ENCODE data around the gene TBC1D19.
"Not testable (repeated sequence)": the region's sequence is repeated elsewhere in the genome, so short reads cannot be mapped to it uniquely, and the experiment has no call there.

TBC1D19 gene

DNA sequence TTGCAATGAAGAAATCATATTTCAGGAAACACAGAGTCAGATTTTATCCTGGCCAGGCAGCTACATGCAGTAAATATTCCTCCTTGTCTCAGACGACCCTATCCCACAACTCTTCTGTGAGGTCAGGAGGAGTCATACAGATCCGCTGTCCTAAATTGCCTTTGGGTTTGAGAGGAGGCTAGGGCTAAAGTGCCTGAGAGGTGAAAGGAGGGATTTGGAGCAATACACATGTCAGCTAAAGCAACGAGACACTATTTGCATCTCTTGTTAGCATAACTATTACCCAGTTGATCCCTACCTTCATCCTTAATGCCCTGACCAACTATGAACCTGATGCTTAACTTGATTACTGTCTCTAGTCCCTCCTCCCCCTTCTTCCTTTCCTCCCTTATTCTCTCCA lies 98.6 kb downstream of the TBC1D19 start:
- DNase-seq (ENCODE audit: low read depth in 2 of 2) = no peak

DNA sequence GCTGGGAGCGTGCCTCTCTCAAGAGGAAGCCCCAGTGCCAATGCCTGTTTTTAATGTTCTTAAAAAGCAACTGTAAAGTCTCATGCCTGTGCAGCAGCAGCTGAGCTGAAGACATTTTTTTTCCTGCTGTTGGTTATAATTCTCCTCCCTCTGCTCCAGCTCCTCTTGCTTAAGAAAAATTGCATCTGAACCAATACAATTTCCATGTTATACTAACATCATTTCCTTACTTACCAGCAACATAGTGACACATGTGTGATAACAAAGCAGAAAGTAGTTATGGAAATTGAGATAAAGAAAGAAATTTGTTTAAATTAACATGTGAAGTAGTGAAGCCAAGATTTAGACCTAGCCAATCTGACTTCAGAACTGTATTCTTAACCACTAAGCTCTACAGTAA lies 101.4 kb downstream of the TBC1D19 start:
- no peak for DNase-seq (ENCODE audit: low read depth in 2 of 2)

DNA sequence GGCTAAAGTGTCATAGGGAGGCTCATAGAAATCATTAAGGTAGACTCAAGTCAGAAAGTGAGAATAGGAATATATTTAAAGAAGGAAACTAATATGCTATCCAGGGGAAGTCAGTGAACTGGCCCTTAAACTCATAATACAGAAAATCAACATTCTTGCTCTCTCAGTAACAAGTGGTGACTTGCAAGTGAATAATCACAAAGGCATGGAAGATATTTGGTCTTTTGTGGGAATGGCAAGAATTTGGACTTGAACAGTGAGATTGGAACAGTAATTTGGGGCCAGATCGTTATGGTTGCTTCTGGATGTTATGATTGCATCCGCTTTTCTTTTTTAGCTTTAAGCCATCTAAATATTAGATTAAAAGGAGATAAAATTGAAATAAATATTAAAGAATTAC lies 103.8 kb downstream of the TBC1D19 start:
- no peak for DNase-seq (ENCODE audit: low read depth in 2 of 2)

DNA sequence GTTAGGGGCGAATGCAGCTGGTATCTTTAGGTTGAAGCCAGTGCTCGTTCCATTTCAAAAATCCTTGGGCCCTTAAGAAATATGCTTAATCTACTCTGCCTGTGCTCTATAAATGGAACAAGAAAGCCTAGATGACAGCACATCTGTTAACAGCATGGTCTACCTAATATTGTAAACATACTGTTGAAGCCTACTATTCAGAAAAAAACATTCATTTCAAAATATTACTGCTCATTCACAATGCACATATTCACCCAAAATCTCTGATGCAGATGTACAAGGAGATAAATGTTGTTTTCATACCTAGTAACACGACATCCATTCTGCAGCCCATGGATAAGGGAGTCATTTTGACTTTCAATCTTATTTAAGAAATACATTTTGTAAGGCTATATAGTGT lies 106.6 kb downstream of the TBC1D19 start:
- DNase-seq (ENCODE audit: low read depth in 2 of 2) = no peak

DNA sequence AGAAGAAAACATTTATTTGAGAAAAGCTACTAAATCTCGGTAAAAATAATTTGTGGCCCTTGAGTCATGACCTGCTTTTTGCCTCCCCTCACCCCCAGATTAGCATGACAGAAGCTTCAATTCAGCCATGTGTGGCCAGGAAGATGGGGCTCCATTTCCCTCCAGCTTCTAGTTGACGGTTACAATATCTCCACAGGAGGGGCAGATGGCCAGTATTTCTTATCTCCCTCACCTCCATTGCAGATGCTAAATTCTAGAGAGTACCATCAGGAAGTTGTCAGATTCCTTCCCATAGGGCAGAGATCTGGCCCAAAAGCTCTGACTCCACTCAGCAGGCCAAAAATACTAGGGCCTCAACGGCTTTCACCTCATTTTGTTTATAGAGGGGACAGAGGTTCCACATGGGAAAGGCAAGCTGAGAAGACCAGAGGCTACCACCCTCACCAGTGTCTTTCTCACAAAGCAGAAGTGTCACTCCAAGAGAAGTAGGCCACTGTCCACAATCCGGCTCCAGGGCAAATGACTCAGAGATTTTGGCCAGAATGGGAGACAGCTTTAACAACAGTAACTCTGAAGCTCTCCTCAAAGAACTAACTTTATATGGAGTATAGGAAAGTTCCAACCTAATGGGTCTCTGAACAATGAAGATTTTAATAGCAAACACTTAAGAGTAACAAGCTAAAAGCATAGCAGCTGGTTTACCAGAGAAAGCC lies 108.3 kb downstream of the TBC1D19 start:
- DNase-seq (ENCODE audit: low read depth in 2 of 2) = no peak

DNA sequence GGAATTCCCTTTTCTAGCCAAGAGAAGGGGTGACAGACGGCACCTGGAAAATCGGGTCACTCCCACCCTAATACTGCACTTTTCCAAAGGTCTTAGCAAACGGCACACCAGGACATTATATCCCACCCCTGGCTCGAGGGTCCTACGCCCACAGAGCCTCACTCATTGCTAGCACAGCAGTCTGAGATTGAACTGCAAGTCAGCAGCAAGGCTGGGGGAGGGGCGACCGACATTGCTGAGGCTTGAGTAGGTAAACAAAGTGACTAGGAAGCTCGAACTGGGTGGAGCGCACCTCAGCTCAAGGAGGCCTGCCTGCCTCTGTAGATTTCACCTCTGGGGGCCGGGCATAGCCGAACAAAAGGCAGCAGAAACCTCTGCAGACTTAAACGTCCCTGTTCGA lies 110.2 kb downstream of the TBC1D19 start:
- DNase-seq (ENCODE audit: low read depth in 2 of 2) = not testable (repeated sequence)

DNA sequence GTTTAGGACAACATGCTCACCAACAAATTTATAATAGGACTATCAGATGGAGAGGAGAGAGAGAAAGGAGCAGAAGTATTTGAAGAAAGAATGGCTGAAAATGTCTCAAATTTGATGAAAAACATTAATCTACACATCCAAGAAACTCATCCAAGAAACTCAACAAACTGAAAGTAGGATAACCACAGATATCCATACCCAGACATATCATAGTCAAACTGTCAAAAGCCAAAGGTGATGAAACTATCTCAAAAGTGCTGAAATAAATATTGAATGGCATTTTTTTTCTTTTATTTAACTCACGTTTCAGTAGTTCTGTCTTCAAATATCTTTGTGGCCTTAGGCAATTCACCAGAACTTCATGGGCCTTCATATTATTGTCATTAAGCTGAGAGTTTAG lies 116.2 kb downstream of the TBC1D19 start:
- DNase-seq (ENCODE audit: low read depth in 2 of 2) = no peak

DNA sequence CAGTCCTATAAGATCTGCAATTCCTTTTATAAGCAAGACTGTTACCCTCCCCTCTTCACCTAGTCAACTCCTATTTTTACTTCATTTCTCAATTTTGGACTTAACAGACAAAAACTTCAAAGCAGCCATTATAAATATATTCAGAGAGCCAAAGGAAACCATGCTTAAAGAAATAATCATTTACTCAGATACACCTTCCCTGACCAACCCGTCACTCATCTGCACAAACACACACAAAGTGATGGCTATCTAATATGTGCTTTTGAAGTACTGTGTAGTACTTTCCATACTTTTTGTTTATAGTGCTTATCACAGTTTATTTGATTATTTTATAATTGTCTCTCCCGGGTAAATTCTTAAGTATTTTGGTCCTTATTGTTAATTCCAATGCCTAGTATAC lies 117.2 kb downstream of the TBC1D19 start:
- no peak for DNase-seq (ENCODE audit: low read depth in 2 of 2)

DNA sequence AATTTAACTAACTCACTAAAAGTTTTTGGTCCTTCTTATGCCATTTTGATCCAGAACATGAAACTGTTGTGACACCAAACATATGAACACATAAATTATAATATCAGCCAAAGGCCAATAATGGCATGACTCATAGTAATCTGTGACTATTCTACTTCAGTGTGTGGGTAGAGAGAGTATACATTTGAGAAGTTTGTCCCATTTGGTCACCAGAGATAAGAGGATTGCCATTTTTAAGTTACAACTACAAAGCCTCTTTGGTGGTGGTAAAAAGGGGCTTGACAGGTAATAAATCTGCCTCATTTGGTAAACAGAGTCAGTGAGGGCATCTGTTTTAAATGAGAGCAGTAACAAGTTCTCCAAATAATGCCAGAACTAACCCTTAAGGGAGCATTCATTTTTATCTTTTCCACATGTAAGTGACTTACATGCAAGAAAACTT lies 117.9 kb downstream of the TBC1D19 start:
- DNase-seq (ENCODE audit: low read depth in 2 of 2) = no peak

DNA sequence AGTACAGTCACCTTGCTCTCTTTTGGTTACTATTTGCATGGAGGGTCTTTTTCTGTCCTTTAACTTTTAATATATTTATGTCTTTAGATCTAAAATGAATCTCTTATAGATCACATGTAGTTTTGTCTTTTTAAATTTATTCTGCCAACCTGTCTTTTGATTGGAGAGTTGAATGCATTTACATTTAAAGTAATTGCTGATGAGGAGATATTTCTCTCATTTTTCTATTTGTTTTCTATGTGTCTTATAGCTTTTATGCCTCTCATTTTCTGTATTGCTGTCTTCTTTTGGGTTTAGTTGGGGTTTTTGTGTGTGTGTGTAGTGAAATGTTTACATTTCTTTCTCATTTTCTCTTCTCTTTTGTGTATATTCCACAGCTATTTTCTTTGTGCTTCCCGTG lies 123.5 kb downstream of the TBC1D19 start:
- no peak for DNase-seq (ENCODE audit: low read depth in 2 of 2)

DNA sequence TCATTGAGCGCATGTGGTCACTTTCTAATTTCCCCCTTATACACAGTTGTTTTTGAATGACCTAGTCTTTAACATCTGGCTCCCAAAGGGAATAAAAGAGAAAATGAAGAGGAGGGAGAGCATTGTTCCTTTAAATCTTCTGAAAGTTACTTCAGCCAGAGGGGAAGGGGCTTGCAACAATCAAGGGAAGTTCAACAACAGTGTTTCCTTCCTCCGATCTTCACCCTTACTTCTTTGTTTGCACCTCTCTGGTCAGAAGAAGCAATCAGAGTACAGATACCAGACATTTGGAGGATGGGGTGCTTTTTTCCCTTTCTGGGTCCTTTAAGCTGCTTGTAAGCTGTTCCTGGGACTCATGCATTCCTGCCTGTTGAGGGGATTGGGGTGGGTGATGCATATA lies 125.4 kb downstream of the TBC1D19 start:
- no peak for DNase-seq (ENCODE audit: low read depth in 2 of 2)

DNA sequence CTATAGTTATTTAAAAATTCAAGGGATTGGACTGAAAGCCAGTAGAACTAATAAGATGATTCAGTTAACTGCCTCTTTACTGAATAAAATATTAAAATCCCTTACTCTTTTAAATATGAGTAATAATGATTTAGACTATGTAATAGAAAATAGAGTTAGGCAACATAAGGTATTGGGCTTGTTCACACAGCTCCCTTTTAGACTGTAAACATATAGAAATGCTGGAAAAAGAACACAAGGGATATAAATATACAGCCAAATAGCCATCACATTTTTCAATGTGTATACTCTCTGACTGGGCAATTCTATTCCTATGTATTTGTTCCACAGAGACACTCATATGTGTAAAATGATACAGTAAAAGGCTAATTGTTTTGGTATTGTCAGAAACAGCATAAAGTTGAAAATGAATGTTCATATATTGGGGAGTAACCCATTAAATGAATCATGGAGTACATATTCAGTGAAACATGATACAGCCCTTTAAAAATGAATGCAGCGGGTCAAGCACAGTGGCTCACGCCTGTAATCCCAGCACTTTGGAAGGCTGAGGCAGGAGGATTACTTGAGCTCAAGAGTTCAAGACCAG lies 129.8 kb downstream of the TBC1D19 start:
- DNase-seq (ENCODE audit: low read depth in 2 of 2) = no peak

DNA sequence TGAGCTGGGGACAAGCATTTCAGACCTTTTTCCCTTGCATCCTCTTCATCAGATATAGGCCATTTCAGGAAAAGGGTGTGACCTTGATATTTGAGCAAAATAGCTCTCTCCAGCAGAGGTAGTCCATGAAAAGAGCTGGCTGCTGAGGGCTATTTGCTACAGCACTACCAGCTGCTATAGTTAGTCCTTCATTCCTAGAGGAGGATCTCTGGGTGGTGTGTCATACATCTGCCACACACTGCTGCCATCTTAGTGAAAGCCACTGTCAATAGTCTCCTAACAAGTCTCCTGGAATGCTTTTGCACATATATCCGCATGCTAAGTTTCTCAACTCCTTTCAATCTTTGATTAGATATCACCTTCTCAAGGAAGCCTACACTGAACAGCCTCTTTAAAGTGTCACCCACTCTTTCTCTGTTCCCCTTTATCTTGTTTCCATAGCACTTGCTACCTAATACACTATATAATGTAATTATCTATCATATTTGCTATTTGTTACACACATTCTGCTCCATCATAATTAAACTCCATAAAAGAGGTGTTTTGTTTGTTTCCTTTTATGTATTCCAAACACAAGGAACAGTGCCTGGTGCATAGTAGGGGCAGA lies 131.9 kb downstream of the TBC1D19 start:
- DNase-seq (ENCODE audit: low read depth in 2 of 2) = no peak

DNA sequence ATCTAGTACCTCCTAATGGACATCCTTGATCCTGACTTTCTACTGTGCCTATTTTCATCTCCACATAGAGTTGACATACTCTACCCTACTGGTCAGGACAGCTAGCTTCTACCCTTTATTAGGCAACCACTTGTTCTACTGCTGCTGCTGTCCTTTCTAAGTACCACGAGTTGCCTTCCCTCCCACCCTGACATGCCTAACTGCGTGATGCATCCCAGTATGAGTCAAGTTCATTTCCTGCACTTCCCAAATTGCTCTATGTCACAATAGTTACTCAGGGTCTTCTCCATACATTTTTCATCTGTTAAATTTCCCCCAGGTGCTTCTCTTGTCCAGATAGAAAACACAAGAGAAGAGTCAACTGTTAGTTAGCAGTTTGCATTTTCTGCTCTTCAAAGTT lies 133.4 kb downstream of the TBC1D19 start:
- DNase-seq (ENCODE audit: low read depth in 2 of 2) = no peak

DNA sequence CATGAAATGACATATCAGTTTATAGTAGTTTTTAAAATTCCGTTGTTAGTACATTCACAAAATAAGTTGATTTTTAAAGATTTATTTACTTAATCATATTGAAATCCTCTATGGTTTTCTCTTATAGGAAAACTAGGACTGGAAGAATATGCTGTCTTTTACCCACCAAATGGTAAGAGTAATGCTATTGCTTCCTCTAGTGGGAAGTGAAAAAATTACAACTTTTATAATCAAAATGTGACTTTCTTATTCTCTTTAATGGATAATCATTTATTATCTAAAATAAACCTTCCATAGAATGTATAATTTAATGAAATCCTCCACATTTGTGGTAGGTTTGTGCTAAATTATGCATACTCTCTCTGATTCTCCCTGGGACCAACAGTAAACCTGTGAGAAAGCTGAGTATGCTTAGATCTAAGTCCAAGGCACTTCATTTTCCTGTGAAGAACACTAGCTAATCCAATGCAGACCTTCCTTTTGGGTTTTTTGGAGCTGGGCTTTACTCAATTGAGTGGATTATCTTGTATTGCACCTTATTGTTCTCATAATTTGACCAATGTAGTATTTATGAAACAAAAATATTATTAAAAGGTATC lies 136.2 kb downstream of the TBC1D19 start:
- no peak for DNase-seq (ENCODE audit: low read depth in 2 of 2)

DNA sequence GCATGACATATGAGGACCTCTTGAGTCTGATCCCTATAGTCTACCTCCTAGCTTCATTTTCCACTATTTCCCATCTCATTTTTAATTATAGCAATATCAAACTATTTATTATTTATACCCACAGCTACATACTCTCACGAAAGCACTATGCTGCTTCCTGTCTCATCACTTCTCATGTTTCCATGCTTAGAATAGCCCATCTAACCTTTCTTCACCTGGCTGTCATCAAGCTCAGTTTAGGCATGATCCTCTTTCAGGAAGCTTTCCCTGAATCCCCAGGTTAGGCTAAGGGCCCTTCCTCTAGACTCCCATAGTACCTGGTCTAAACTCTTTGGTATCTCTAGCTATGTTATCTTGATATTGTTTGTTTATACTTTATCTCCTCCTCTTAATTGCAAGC lies 137.8 kb downstream of the TBC1D19 start:
- no peak for DNase-seq (ENCODE audit: low read depth in 2 of 2)

DNA sequence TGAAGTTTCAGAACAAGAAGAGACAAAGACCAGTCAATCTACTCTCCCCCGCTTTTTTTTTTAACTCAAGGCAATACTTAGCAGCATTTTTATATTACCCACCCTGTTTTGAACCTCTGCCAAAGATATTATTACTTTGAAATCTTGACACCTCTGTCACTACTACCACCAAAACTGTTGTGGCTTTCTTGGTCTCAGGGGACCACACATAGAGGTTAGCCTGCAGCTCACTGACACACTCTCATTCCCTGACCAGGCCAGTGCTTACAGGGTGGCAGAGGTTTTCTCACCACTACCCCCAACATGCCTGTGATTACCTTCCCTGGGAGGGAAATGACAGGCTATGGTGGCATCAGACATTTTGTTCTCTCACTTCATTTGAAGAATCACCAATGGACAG lies 139.3 kb downstream of the TBC1D19 start:
- DNase-seq (ENCODE audit: low read depth in 2 of 2) = no peak

DNA sequence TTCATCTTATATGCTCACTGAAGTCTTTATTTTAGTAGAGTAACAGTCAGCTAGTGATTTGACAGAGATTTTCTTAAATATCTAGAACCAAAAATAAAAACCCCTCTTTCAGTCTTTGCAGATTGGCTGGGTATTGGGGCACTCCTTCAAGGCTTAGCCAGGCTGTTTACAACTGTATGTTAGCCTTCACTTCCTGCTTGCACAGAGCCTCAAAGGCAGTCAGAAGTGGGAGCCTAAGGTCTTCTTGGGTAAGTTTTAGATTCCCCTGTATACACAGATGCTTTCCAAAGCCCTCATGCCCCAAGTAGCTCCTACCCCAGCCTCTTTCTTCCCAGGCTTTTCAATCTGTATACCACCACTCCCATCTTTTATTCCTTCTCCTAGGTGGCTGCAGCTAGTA lies 140.7 kb downstream of the TBC1D19 start:
- DNase-seq (ENCODE audit: low read depth in 2 of 2) = no peak

DNA sequence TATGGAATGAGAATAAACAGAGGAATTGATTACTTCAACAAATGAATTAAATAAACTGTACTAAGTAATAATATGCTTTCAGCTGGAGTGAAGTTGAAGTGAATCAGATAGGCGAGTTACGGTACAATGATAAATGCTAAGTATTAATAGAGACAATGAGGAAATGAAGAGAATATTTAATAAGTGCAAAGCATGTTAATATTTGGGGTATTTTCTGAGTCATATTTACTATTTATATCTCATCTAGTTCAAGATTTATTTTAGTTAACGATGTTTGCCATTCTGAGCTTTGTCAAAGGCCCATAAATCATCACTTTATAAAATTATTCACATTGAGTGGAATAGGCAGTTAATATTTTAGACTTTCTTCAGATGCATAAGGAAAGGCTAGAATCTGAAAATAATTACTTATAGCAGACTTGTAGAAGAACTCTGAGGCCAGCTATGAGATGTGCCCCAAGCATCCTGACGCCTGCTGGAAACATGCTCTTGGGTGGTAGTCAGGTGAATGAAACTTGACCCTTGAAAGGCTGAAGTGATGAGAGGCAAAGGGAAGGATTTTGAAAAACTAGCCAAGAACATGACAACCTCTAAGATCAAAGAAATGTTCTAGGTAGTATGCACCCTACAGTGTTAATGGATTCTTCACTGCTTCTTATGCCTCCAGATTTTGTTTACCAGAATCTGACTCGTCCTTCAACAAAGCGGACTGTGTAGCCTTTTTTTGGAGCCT lies 142.9 kb downstream of the TBC1D19 start:
- DNase-seq (ENCODE audit: low read depth in 2 of 2) = no peak

DNA sequence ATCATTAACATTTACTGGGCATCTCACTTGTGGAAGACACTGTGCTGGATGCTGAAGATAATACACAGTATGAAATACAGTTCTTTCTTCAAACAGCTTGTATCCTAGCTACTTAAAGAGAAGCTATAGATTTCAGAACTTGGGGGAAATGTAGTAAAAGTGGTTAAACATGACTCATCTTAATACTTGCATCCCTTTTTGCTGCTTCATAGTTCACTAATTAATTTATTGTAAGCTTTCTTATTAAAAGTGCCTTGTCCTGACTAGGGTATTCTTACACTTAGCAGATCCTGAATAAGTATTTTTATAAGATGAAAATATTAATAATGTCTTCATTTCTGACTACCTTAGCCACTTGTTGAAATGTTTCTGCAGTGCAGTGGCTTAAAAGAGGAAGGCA lies 144.0 kb downstream of the TBC1D19 start:
- DNase-seq (ENCODE audit: low read depth in 2 of 2) = no peak

DNA sequence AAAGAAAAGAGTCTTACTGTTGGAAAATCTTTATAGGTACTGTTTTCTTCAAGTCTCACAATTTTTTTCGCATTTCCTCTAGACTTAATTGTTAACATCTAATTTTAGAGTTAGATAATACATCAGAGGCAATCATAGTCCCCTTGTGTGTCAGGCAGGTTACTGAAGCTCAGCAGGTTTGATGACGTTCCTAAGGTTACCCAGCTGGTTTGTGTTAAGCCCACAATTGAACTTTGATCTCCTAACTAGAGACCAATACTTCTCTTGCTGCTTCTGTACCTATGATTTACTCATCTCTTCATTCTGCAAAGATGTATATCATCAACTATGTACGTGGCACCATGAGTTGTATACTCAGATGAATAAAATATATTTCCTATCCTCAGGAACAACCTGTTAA lies 145.1 kb downstream of the TBC1D19 start:
- no peak for DNase-seq (ENCODE audit: low read depth in 2 of 2)

DNA sequence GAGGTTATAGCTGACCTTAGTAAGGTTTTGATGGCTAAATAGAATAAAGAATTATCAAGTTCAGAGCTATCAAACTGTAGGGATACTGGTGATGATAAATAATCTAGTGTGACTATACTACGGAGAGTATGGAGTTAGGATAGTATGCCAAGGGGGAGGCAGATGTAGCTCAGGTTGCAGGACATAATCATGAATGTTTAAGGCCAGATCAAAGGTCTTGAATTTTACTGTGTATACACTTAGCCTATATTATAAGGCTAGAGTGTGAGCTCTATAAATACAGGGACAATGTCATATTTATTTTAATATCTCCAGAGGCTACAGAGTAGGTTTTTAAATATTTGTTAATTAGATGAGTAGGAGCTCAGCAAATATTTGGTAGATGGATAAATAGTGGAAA lies 145.7 kb downstream of the TBC1D19 start:
- DNase-seq (ENCODE audit: low read depth in 2 of 2) = no peak

All from activated CD8-positive, alpha-beta memory T cell treated with anti-CD3 and anti-CD28 coated beads for 4 hours (primary cell).